Loucy (cell line): ENCODE data around the gene SCAF8.

Experiments used
- H2AFZ ChIP-seq: fragments of 200-600 bp; sonication (generic); 2 replicates; pipeline ENCODE4 v1.6.0; 2016; ENCODE audit warnings: antibody characterized with exemption, mild to moderate bottlenecking, low read length, moderate library complexity
- H3F3A ChIP-seq: fragments of 200-600 bp; 2 replicates; pipeline ENCODE4 v1.6.0; 2016; ENCODE audit warnings: antibody characterized with exemption, low read depth, mild to moderate bottlenecking
- H3K27me3 ChIP-seq: fragments of 200-600 bp; sonication (generic); 2 replicates; pipeline ENCODE4 v1.6.1; 2014; ENCODE audit warnings: low read length, mild to moderate bottlenecking; ENCODE audit not compliant: insufficient read depth, poor library complexity, severe bottlenecking
- H3K36me3 ChIP-seq: fragments of 200-600 bp; sonication (generic); 2 replicates; pipeline ENCODE4 v1.6.1; 2016; ENCODE audit warnings: low read length; ENCODE audit not compliant: insufficient read depth
- H3K4me1 ChIP-seq: fragments of 200-600 bp; sonication (generic); 2 replicates; pipeline ENCODE4 v1.5.1; 2014; ENCODE audit warnings: low read length, mild to moderate bottlenecking; ENCODE audit not compliant: insufficient read depth, poor library complexity, severe bottlenecking
- H3K4me2 ChIP-seq: fragments of 200-600 bp; sonication (generic); 2 replicates; pipeline ENCODE4 v1.6.0; 2014; ENCODE audit warnings: antibody characterized with exemption, low read length, low read depth, mild to moderate bottlenecking; ENCODE audit not compliant: poor library complexity, severe bottlenecking
- H3K4me3 ChIP-seq: fragments of 200-600 bp; sonication (generic); 2 replicates; pipeline ENCODE4 v1.5.1; 2014; ENCODE audit warnings: low read length, mild to moderate bottlenecking, mixed read lengths; ENCODE audit not compliant: poor library complexity, severe bottlenecking
- H3K79me2 ChIP-seq: fragments of 200-600 bp; sonication (generic); 2 replicates; pipeline ENCODE4 v1.6.1; 2014; ENCODE audit warnings: low read length; ENCODE audit not compliant: insufficient read depth
- H3K9ac ChIP-seq: fragments of 200-600 bp; sonication (generic); 2 replicates; pipeline ENCODE4 v1.6.0; 2014; ENCODE audit warnings: mild to moderate bottlenecking, low read depth, low read length, moderate library complexity; ENCODE audit not compliant: poor library complexity, severe bottlenecking
- H3K9me2 ChIP-seq: fragments of 200-600 bp; sonication (generic); replicated peaks from 2 replicates; pipeline ENCODE4 v1.6.1; 2016; ENCODE audit warnings: low read depth, low read length, mixed read lengths
- H3K9me3 ChIP-seq: fragments of 200-600 bp; sonication (generic); 2 replicates; pipeline ENCODE4 v1.6.1; 2014; ENCODE audit warnings: mild to moderate bottlenecking, antibody characterized with exemption, low read length, low read depth; ENCODE audit not compliant: insufficient read depth
- H4K20me1 ChIP-seq: fragments of 200-600 bp; sonication (generic); 2 replicates; pipeline ENCODE4 v1.6.0; 2014; ENCODE audit warnings: antibody characterized with exemption, low read length, mild to moderate bottlenecking; ENCODE audit not compliant: insufficient read depth, poor library complexity, severe bottlenecking
- CTCF ChIP-seq: fragments of 200-600 bp; sonication (generic); conservative IDR thresholded peaks from 2 replicates; pipeline ENCODE4 v1.5.1; 2014; ENCODE audit warnings: mild to moderate bottlenecking, antibody characterized with exemption, low read length
- EZH2phosphoT487 ChIP-seq: fragments of 200-600 bp; IDR thresholded peaks from 2 replicates; pipeline ENCODE4 v1.6.1; 2018; ENCODE audit warnings: antibody characterized with exemption, mild to moderate bottlenecking, moderate library complexity, borderline replicate concordance

SCAF8 gene

GRCh38 chr6:154842833-154843232 lies 109.6 kb downstream of the SCAF8 start:
- TF ChIP-seq EZH2phosphoT487 (no peak), CTCF (no peak)
- Histone ChIP-seq H3K79me2 (peaks cover 75% of the 10 kb centered on the region), H3K4me3 (no peak overlapping the region), H3K9ac (no peak overlapping the region), H3K4me1 (peaks cover 6% of the 10 kb centered on the region), H3K4me2 (no peak overlapping the region), H4K20me1 (peaks cover 36% of the 10 kb centered on the region), H3K9me3 (no peaks in the 10 kb centered on the region), H3K9me2 (no peaks in the 10 kb centered on the region), H2AFZ (no peak overlapping the region), H3K36me3 (peaks cover 6% of the 10 kb centered on the region; the same call in 1 of the 2 replicates), H3F3A (no peaks in the 10 kb centered on the region), H3K27me3 (no peaks in the 10 kb centered on the region)

GRCh38 chr6:154847318-154847717 lies 114.1 kb downstream of the SCAF8 start:
- Histone ChIP-seq H3K36me3 (peaks cover 6% of the 10 kb centered on the region; the same call in 1 of the 2 replicates), H4K20me1 (peaks cover 28% of the 10 kb centered on the region), H3F3A (no peaks in the 10 kb centered on the region), H3K9ac (no peak overlapping the region), H3K27me3 (no peaks in the 10 kb centered on the region), H3K9me3 (no peaks in the 10 kb centered on the region), H3K9me2 (no peaks in the 10 kb centered on the region), H3K79me2 (peaks cover 74% of the 10 kb centered on the region), H3K4me1 (peaks cover 16% of the 10 kb centered on the region), H3K4me3 (no peak overlapping the region), H2AFZ (no peak overlapping the region), H3K4me2 (no peak overlapping the region)
- TF ChIP-seq CTCF, result no peak

DNA sequence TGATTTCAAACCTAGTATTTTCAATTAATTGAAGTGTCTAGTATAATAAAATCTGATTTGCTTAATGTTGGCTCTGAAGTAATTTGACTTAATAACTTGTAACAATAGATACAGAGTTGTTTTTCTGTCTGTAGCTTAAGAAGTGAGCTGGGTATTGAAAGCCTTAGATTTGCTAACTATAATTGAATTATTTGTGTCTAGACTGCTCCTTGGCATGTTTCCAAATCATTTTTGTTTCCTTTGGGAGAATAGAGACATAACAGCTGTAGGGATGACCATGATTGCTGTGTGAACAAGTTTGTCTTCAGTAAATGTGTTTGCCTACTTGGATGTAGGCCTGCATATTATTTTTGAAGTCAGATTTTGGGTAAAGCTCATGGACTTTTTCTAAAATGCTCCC lies 115.4 kb downstream of the SCAF8 start:
- H3K4me1 ChIP-seq, result peaks cover 14% of the 10 kb centered on the region
- H3K4me2 ChIP-seq, result no peak overlapping the region
- TF ChIP-seq EZH2phosphoT487, result no peak
- TF ChIP-seq CTCF, result no peak
- peaks cover 6% of the 10 kb centered on the region; the same call in 1 of the 2 replicates for H3K36me3 ChIP-seq
- no peak overlapping the region for H2AFZ ChIP-seq
- H4K20me1 ChIP-seq, result peaks cover 25% of the 10 kb centered on the region
- H3K4me3 ChIP-seq, result no peak overlapping the region
- H3K9ac ChIP-seq, result no peak overlapping the region
- no peaks in the 10 kb centered on the region for H3K9me3 ChIP-seq
- no peaks in the 10 kb centered on the region for H3K9me2 ChIP-seq
- peaks cover 65% of the 10 kb centered on the region for H3K79me2 ChIP-seq
- no peaks in the 10 kb centered on the region for H3F3A ChIP-seq
- H3K27me3 ChIP-seq, result no peaks in the 10 kb centered on the region
